GM23338 (cell line): ENCODE results near the gene SIL1. TPM values are rescaled to one million over a fixed set of nuclear protein-coding genes. Genes with fewer than 3 reads are reported as not detected.

ENCODE experiments used
- ATAC-seq: fragments of 200-7000 bp; cut with Tn5 transposase; 3 replicates; pipeline ENCODE4 v1.9.1; 2020
- DNase-seq: peaks from one replicate; pipeline ENCODE4 v3.0.0-alpha.2; 2015; ENCODE audit warnings: low spot score
- H2AFZ ChIP-seq: fragments of 200-600 bp; sonication (generic); 2 replicates; pipeline ENCODE4 v1.8.0; 2016; ENCODE audit warnings: antibody characterized with exemption, mild to moderate bottlenecking, moderate library complexity
- H3F3A ChIP-seq: fragments of 200-600 bp; sonication (generic); replicated peaks from 2 replicates; pipeline ENCODE4 v1.8.0; 2017; ENCODE audit warnings: antibody characterized with exemption, mixed run types, low read depth
- H3K27ac ChIP-seq: fragments of 200-600 bp; sonication (generic); 2 replicates; pipeline ENCODE4 v1.6.1; 2016; ENCODE audit warnings: low read depth
- H3K27me3 ChIP-seq: fragments of 200-600 bp; sonication (generic); 2 replicates; pipeline ENCODE4 v1.8.0; 2016; ENCODE audit warnings: mild to moderate bottlenecking, mixed run types, moderate library complexity; ENCODE audit not compliant: insufficient read depth
- H3K36me3 ChIP-seq: fragments of 200-600 bp; sonication (generic); 2 replicates; pipeline ENCODE4 v1.8.0; 2016; ENCODE audit warnings: mild to moderate bottlenecking; ENCODE audit not compliant: insufficient read depth
- H3K4me1 ChIP-seq: fragments of 200-600 bp; sonication (generic); 2 replicates; pipeline ENCODE4 v1.8.0; 2016; ENCODE audit warnings: mild to moderate bottlenecking, moderate library complexity; ENCODE audit not compliant: insufficient read depth
- H3K4me2 ChIP-seq: fragments of 200-600 bp; sonication (generic); 2 replicates; pipeline ENCODE4 v1.7.1; 2017; ENCODE audit warnings: mixed run types
- H3K4me3 ChIP-seq: fragments of 200-600 bp; sonication (generic); 2 replicates; pipeline ENCODE4 v1.6.1; 2016; ENCODE audit warnings: mixed run types
- H3K79me2 ChIP-seq: fragments of 200-600 bp; sonication (generic); replicated peaks from 2 replicates; pipeline ENCODE4 v1.8.0; 2017; ENCODE audit warnings: mild to moderate bottlenecking; ENCODE audit not compliant: insufficient read depth
- H3K9me2 ChIP-seq: fragments of 200-600 bp; sonication (generic); 2 replicates; pipeline ENCODE4 v1.8.0; 2017; ENCODE audit not compliant: insufficient read depth
- H4K20me1 ChIP-seq: fragments of 200-600 bp; sonication (generic); replicated peaks from 2 replicates; pipeline ENCODE4 v1.8.0; 2017; ENCODE audit warnings: mild to moderate bottlenecking; ENCODE audit not compliant: insufficient read depth
- H3K27ac Mint-ChIP-seq: 2 replicates; pipeline ENCODE4 v1.8.0; 2020; ENCODE audit warnings: inconsistent platforms, mild to moderate bottlenecking, moderate library complexity, mixed read lengths
- H3K27me3 Mint-ChIP-seq: 3 replicates; pipeline ENCODE4 v1.8.0; 2022; ENCODE audit warnings: low read depth, mild to moderate bottlenecking, moderate library complexity, mixed read lengths, inconsistent platforms; ENCODE audit not compliant: insufficient read depth, poor library complexity
- H3K36me3 Mint-ChIP-seq: 3 replicates; pipeline ENCODE4 v1.8.0; 2021; ENCODE audit warnings: low read depth, mild to moderate bottlenecking, inconsistent platforms, moderate library complexity, mixed read lengths
- H3K4me1 Mint-ChIP-seq: 3 replicates; pipeline ENCODE4 v1.8.0; 2020; ENCODE audit warnings: mild to moderate bottlenecking, inconsistent platforms, mixed read lengths
- H3K4me3 Mint-ChIP-seq: 3 replicates; pipeline ENCODE4 v1.8.0; 2021; ENCODE audit warnings: moderate library complexity, mild to moderate bottlenecking, inconsistent platforms, mixed read lengths
- H3K9me3 Mint-ChIP-seq: 3 replicates; pipeline ENCODE4 v1.8.0; 2020; ENCODE audit warnings: moderate library complexity, mild to moderate bottlenecking, inconsistent platforms, mixed read lengths
- CREB1 ChIP-seq: fragments of 250-450 bp; sonication (Bioruptor Pico); IDR thresholded peaks from 2 replicates; pipeline ENCODE4 v1.5.0; 2020; ENCODE audit warnings: low read depth, mild to moderate bottlenecking, moderate library complexity
- EZH2 ChIP-seq: fragments of 200-600 bp; sonication (generic); IDR thresholded peaks from one replicate; pipeline ENCODE4 v1.8.0; 2017; ENCODE audit warnings: antibody characterized with exemption, mild to moderate bottlenecking, low read depth; ENCODE audit not compliant: unreplicated experiment
- JUNB ChIP-seq: IDR thresholded peaks from one replicate; pipeline ENCODE4 v1.6.1; 2016; ENCODE audit warnings: antibody characterized with exemption; ENCODE audit not compliant: unreplicated experiment
- NANOG ChIP-seq: IDR thresholded peaks from 2 replicates; pipeline ENCODE4 v1.6.1; 2016; ENCODE audit warnings: antibody characterized with exemption, borderline replicate concordance
- POLR2AphosphoS5 ChIP-seq: IDR thresholded peaks from 2 replicates; pipeline ENCODE4 v1.6.1; 2016; ENCODE audit warnings: antibody characterized with exemption, low read depth
- STAT1 ChIP-seq: IDR thresholded peaks from one replicate; pipeline ENCODE4 v1.6.1; 2016; ENCODE audit warnings: antibody characterized with exemption; ENCODE audit not compliant: unreplicated experiment
- ZNF331 ChIP-seq: fragments of 250-450 bp; sonication (Bioruptor Pico); IDR thresholded peaks from 2 replicates; pipeline ENCODE4 v1.5.0; 2020; ENCODE audit warnings: low read depth, mild to moderate bottlenecking, moderate library complexity
- polyA plus RNA-seq: library from polyadenylated mRNA; unstranded; fragments of >200 nt; fragmentation: Nextera tagmentation; extraction: Ambion mirVana; gene quantifications from 2 replicates; pipeline ENCODE4 v1.2.1, GENCODE V29; 2016
- total RNA-seq: library from RNA; depleted of rRNA; stranded (reverse); fragments of >200 nt; shearing (Covaris generic); gene quantifications from 2 replicates; pipeline ENCODE4 v1.2.3, GENCODE V29; 2014
- TF ChIP-seq, protein P1 (sequence below), 2 experiments: fragments of 200-600 bp in 1 of 2; sonication (generic) in 1 of 2; conservative IDR thresholded peaks; 2 replicates each; pipeline versions ENCODE4 v1.5.1 to v1.6.1; 2016 to 2017; ENCODE audit warnings: antibody characterized with exemption in 2 of 2, low read depth in 2 of 2, mild to moderate bottlenecking in 2 of 2, moderate library complexity in 1 of 2
- TF ChIP-seq, protein P2 (sequence below): IDR thresholded peaks from one replicate; pipeline ENCODE4 v1.6.1; 2018; ENCODE audit warnings: antibody characterized with exemption; ENCODE audit not compliant: unreplicated experiment

The SIL1 gene
- total and polyA plus RNA-seq, 2 experiments from 2014 or later: 5.5 to 5.9 TPM

DNA sequence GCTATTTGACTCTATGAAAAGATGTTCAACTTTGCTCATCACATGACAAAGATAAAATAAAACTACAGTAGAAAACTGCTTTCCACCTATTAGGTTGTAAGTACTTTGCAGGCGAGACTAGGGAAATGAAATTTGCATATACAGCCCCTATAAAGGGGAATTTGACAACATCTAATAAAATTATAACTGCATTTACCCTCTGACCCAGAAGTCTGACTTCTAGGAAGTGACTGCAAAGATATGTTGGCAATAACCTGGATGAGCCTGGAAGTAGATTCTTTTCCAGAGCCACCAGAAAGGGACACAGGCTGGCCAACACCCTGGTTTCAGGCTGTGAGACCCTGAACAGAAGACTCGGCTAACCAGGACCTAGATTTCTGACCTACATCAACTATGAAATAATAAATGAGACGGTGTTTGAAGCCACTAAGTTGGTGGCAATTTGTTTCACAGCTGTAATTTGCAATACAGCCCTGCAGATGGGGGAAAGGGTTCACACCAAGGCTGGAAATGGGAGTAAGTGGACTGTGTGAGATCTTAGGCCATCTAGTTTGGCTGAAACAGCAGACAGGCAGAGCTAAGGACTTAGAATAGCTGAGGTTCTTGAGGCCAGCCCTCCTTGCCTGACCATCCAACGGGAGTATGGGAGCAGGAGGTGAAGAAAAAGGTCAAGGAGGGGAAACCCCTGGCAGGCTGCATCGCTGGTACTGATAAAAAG is 106.6 kb downstream of the SIL1 start:
- Histone ChIP-seq H3K36me3 (no peaks in the 10 kb centered on the region), H3K9me2 (no peaks in the 10 kb centered on the region), H3K79me2 (no peaks in the 10 kb centered on the region), H2AFZ (no peak overlapping the region), H3K4me1 (no peaks in the 10 kb centered on the region), H4K20me1 (no peaks in the 10 kb centered on the region), H3F3A (no peaks in the 10 kb centered on the region), H3K27ac (no peak overlapping the region), H3K4me3 (no peak overlapping the region), H3K27me3 (no peaks in the 10 kb centered on the region), H3K4me2 (no peak overlapping the region)
- ATAC-seq (no peak), DNase-seq (no peak)
- Mint-ChIP-seq H3K27ac (no peak overlapping the region), H3K4me3 (no peak overlapping the region), H3K36me3 (no peaks in the 10 kb centered on the region), H3K9me3 (no peaks in the 10 kb centered on the region), H3K27me3 (peaks cover 1% of the 10 kb centered on the region), H3K4me1 (peaks cover 2% of the 10 kb centered on the region; the same call in 1 of the 3 replicates)
- TF ChIP-seq EZH2 (no peak), CREB1 (CRISPR knock-in tag) (no peak)
- TF ChIP-seq, protein P1, sequence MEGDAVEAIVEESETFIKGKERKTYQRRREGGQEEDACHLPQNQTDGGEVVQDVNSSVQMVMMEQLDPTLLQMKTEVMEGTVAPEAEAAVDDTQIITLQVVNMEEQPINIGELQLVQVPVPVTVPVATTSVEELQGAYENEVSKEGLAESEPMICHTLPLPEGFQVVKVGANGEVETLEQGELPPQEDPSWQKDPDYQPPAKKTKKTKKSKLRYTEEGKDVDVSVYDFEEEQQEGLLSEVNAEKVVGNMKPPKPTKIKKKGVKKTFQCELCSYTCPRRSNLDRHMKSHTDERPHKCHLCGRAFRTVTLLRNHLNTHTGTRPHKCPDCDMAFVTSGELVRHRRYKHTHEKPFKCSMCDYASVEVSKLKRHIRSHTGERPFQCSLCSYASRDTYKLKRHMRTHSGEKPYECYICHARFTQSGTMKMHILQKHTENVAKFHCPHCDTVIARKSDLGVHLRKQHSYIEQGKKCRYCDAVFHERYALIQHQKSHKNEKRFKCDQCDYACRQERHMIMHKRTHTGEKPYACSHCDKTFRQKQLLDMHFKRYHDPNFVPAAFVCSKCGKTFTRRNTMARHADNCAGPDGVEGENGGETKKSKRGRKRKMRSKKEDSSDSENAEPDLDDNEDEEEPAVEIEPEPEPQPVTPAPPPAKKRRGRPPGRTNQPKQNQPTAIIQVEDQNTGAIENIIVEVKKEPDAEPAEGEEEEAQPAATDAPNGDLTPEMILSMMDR (conservative IDR thresholded peaks at IDR 0.05; ENCODE audit: low read depth in 2 of 2): peak; percentile 20 to 42; a peak in 3 of 4 replicates

DNA sequence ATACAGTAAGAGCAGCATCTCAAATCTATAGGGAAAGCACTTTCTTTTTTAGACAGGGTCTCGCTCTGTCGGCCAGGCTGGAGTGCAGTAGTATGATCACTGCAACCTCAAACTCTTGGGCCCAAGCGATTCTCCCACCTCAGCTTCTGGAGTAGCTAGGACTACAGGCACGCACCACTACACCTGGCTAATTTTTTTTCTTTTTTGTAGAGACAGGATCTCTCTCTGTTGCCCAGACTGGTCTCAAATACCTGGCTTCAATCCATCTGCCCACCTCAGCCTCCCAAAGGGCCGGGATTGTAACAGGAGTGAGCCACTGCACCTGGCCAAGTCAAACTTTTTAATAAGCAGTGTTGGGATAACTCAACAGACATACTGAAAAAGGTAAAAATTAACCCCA is 107.6 kb downstream of the SIL1 start:
- Histone ChIP-seq H4K20me1 (no peaks in the 10 kb centered on the region), H3K4me2 (no peak overlapping the region), H3K27ac (no peak overlapping the region), H3K27me3 (no peaks in the 10 kb centered on the region), H3K79me2 (no peaks in the 10 kb centered on the region), H3K9me2 (no peaks in the 10 kb centered on the region), H3K4me3 (no peak overlapping the region), H3K4me1 (no peaks in the 10 kb centered on the region), H2AFZ (no peak overlapping the region), H3F3A (no peaks in the 10 kb centered on the region), H3K36me3 (no peaks in the 10 kb centered on the region)
- ATAC-seq (no peak), DNase-seq (no peak)
- Mint-ChIP-seq H3K36me3 (no peaks in the 10 kb centered on the region), H3K27ac (no peak overlapping the region), H3K4me3 (no peak overlapping the region), H3K9me3 (no peaks in the 10 kb centered on the region), H3K4me1 (peaks cover 2% of the 10 kb centered on the region; the same call in 1 of the 3 replicates), H3K27me3 (peaks cover 1% of the 10 kb centered on the region)
- no peak for TF ChIP-seq JUNB
- TF ChIP-seq CREB1 (CRISPR knock-in tag): no peak
- no peak for TF ChIP-seq ZNF331 (CRISPR knock-in tag)
- TF ChIP-seq STAT1: no peak

DNA sequence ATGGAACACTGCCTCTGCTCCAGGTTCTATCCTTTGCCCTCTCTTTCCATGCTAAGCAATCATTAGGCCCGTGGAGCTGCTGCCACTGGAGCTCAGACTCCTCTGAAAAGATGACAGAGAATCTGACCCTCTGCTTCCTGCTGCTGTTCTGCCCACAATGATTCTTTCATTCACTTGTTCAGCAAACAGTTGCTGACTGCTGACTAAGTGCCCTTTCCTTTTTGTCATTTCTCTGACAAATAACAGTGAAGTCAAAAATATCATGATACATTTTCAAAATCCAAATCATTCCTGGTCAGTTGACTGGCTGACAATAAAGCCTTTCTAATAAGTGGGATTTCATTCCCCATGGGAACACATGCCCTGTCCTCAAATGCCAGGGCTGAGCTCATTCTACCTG is 110.1 kb downstream of the SIL1 start:
- Mint-ChIP-seq H3K9me3 (no peaks in the 10 kb centered on the region), H3K4me1 (peaks cover 2% of the 10 kb centered on the region; the same call in 1 of the 3 replicates)
- TF ChIP-seq, protein P2, sequence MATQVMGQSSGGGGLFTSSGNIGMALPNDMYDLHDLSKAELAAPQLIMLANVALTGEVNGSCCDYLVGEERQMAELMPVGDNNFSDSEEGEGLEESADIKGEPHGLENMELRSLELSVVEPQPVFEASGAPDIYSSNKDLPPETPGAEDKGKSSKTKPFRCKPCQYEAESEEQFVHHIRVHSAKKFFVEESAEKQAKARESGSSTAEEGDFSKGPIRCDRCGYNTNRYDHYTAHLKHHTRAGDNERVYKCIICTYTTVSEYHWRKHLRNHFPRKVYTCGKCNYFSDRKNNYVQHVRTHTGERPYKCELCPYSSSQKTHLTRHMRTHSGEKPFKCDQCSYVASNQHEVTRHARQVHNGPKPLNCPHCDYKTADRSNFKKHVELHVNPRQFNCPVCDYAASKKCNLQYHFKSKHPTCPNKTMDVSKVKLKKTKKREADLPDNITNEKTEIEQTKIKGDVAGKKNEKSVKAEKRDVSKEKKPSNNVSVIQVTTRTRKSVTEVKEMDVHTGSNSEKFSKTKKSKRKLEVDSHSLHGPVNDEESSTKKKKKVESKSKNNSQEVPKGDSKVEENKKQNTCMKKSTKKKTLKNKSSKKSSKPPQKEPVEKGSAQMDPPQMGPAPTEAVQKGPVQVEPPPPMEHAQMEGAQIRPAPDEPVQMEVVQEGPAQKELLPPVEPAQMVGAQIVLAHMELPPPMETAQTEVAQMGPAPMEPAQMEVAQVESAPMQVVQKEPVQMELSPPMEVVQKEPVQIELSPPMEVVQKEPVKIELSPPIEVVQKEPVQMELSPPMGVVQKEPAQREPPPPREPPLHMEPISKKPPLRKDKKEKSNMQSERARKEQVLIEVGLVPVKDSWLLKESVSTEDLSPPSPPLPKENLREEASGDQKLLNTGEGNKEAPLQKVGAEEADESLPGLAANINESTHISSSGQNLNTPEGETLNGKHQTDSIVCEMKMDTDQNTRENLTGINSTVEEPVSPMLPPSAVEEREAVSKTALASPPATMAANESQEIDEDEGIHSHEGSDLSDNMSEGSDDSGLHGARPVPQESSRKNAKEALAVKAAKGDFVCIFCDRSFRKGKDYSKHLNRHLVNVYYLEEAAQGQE: no peak
- no peak for TF ChIP-seq POLR2AphosphoS5
- no peak for TF ChIP-seq ZNF331 (CRISPR knock-in tag)
- no peak for TF ChIP-seq EZH2
- no peak for TF ChIP-seq NANOG

More for the DNA sequence above, 110.1 kb downstream of the SIL1 start:
- ATAC-seq (no peak), DNase-seq (no peak)
- H3K4me2 ChIP-seq: no peak overlapping the region
- H3F3A ChIP-seq: no peaks in the 10 kb centered on the region
- no peaks in the 10 kb centered on the region for H3K9me2 ChIP-seq
- no peaks in the 10 kb centered on the region for H4K20me1 ChIP-seq
- Mint-ChIP-seq H3K27ac (no peak overlapping the region), H3K27me3 (no peaks in the 10 kb centered on the region), H3K4me3 (no peak overlapping the region), H3K36me3 (no peaks in the 10 kb centered on the region)
- H3K27me3 ChIP-seq: no peaks in the 10 kb centered on the region
- no peak overlapping the region for H2AFZ ChIP-seq
- H3K36me3 ChIP-seq: no peaks in the 10 kb centered on the region
- no peak overlapping the region for H3K27ac ChIP-seq
- no peaks in the 10 kb centered on the region for H3K4me1 ChIP-seq
- no peaks in the 10 kb centered on the region for H3K79me2 ChIP-seq
- H3K4me3 ChIP-seq: no peak overlapping the region
